GM06990 (cell line): Measurements from ENCODE around the gene FAM78A.

Source experiments
- DNase-seq: peaks from one replicate; pipeline ENCODE4 v3.0.0-alpha.2; 2011; ENCODE audit not compliant: insufficient read length; ENCODE audit errors: extremely low read depth
- H3K27me3 ChIP-seq: replicated peaks from 2 replicates; pipeline ENCODE4 v1.6.0; 2011; ENCODE audit warnings: low read length; ENCODE audit not compliant: control insufficient read depth, insufficient read depth
- H3K36me3 ChIP-seq: 2 replicates; pipeline ENCODE4 v1.5.1; 2011; ENCODE audit warnings: low read length; ENCODE audit not compliant: control insufficient read depth, insufficient read depth
- H3K4me3 ChIP-seq: replicated peaks from 2 replicates; pipeline ENCODE4 v1.5.1; 2011; ENCODE audit warnings: low read depth, mild to moderate bottlenecking, control low read depth, low read length
- CTCF ChIP-seq: IDR thresholded peaks from 2 replicates; pipeline ENCODE4 v1.5.1; 2011; ENCODE audit warnings: low read length, control low read depth, mild to moderate bottlenecking, inconsistent platforms; ENCODE audit not compliant: insufficient read depth, poor library complexity, severe bottlenecking

The FAM78A gene

GRCh38 chr9:131228988-131229387 is 47.3 kb downstream of the FAM78A start:
- H3K27me3 ChIP-seq: no peaks in the 10 kb centered on the region
- no peak for DNase-seq
- H3K4me3 ChIP-seq: no peak overlapping the region
- TF ChIP-seq CTCF: no peak
- peaks cover 17% of the 10 kb centered on the region for H3K36me3 ChIP-seq

- peaks cover 14% of the 10 kb centered on the region for H3K36me3 ChIP-seq
- H3K27me3 ChIP-seq: no peaks in the 10 kb centered on the region
- TF ChIP-seq CTCF: no peak
- DNase-seq: no peak
- H3K4me3 ChIP-seq: no peak overlapping the region
These were observed 48.3 kb downstream of the FAM78A start for GRCh38 chr9:131227959-131228460.

- Histone ChIP-seq H3K36me3 (peaks cover 12% of the 10 kb centered on the region), H3K4me3 (no peak overlapping the region), H3K27me3 (no peaks in the 10 kb centered on the region)
- DNase-seq: no peak
- TF ChIP-seq CTCF: no peak
These were observed 49.0 kb downstream of the FAM78A start for GRCh38 chr9:131227112-131227958.

- Histone ChIP-seq H3K27me3 (no peaks in the 10 kb centered on the region), H3K36me3 (peaks cover 11% of the 10 kb centered on the region), H3K4me3 (no peak overlapping the region)
- TF ChIP-seq CTCF: no peak
- DNase-seq: no peak
These were observed 50.1 kb downstream of the FAM78A start for GRCh38 chr9:131226226-131226625.

- TF ChIP-seq CTCF: no peak
- H3K27me3 ChIP-seq: no peaks in the 10 kb centered on the region
- no peak for DNase-seq
- no peaks in the 10 kb centered on the region; the same call in none of the 2 replicates for H3K36me3 ChIP-seq
- no peak overlapping the region for H3K4me3 ChIP-seq
These were observed 53.9 kb downstream of the FAM78A start for GRCh38 chr9:131222460-131222859.
